PFSK-1 (cell line): Measurements from ENCODE around the gene ADCY1.

Source experiments
- POLR2AphosphoS5 ChIP-seq: IDR thresholded peaks from 2 replicates; pipeline ENCODE4 v1.6.1; 2012; ENCODE audit warnings: low read depth, mild to moderate bottlenecking, control low read depth, low read length, moderate library complexity
- REST ChIP-seq, 2 experiments: IDR thresholded peaks; 2 replicates each; pipeline versions ENCODE4 v1.6.1 to v1.8.0; 2011 to 2012; ENCODE audit warnings: low read depth in 2 of 2, low read length in 2 of 2, control low read depth in 1 of 2, inconsistent platforms in 1 of 2, mild to moderate bottlenecking in 1 of 2, moderate library complexity in 1 of 2; ENCODE audit not compliant: insufficient read depth in 1 of 2
- TAF1 ChIP-seq: IDR thresholded peaks from 2 replicates; pipeline ENCODE4 v1.6.1; 2012; ENCODE audit warnings: low read length, control low read depth, borderline replicate concordance; ENCODE audit not compliant: insufficient read depth

- no peak for TF ChIP-seq POLR2AphosphoS5
- no peak for TF ChIP-seq TAF1
- TF ChIP-seq REST (IDR thresholded peaks at IDR 0.05; ENCODE audit: insufficient read depth in 1 of 2, low read depth in 2 of 2, low read length in 2 of 2), result no peak
These were observed 77.4 kb downstream of the ADCY1 start for GRCh38 chr7:45651540-45651939.
